NCI-H748 (cell line): ENCODE results near the gene CCDC175.

Experiments used
- DNase-seq: peaks from one replicate; lab custom pipeline; 2025; ENCODE audit not compliant: unreplicated experiment; lab: John Stamatoyannopoulos, UW

Gene CCDC175

DNA sequence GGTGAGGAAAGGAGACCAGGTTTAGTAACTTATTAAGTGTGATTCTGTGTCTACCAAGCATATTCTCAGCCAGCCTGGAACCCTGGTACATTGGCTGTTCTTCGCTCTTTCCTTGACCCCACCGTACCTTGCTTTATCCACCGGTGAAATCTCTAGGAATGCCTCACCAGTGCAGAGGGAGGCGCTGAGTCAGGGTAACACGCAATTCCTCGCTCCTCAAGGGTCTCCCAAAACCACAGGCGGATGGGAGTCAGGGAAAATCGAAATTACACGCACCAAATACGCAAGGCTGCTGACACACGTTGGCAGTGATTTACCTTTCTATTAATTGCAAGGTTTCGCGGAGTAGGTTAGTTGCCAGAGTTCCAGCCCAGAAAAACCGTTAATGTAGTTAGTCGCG, 93.2 kb downstream of the CCDC175 start:
- peak; percentile 38 for DNase-seq

DNA sequence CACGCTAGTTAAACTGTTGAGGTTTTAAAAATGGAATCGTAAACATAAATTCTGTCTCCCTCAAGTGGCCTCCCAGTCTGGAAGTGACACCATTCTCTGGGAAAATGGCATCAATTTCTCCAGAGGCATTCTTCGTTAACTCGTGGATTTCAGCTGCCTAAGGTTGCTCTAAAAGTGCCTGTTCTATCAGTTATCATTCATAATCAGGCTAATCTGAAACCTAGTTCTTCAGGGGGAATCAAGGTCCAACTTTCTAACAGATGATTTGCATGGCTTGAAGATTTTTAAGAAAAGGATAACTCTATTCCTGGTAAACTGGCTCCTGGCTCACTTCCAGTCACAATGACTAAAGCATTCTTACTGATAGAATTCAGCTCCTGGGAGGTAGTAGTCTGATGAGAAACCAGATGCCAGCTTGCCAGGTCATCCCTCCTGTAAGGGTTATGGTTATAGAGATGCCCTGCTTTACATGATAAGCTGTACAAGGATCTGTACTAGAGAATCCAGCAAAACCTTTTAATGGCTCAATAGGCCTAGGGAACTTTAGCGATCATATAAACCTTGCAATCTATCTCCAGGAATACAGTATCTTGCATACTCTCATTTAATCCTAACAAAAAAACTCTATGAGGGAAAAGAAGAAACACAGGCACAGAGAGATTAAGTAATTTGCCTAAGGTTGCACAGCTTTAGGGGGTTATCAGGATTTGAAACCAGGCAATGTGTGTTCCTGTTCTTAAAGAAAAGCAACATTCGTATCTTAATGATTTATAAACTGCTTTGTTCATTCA, 93.9 kb downstream of the CCDC175 start:
- DNase-seq: no peak

DNA sequence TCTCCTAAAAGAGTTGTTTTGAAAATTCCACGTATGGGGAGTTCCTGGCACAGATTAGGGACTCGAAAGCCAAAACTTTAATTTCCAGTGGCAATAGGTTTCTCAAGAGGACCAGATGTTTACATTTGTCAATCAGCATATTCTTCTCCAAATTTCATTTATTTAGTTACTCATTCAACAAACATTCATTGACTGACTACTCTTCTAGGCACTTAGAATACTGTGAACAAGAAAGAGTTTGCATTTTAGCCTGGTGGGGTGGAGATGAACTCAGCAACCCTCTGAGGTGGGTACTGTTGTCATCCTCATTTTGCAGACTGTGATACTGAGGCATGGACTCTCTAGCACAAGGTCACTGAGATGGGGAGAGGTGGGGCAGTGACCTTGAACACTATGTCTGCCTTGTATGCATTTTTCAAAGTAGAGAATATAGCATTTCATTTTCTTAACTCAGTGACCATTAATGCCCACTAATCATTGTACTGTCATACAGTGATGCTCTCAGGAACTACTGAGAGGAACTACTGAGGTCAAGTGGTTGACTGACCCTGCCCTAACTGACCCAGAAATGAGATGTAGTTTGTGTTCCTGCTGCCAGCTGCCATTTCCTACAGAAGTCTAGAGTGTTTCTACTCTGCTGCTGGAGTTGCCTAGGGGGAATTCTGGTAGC, 94.6 kb downstream of the CCDC175 start:
- no peak for DNase-seq

DNA sequence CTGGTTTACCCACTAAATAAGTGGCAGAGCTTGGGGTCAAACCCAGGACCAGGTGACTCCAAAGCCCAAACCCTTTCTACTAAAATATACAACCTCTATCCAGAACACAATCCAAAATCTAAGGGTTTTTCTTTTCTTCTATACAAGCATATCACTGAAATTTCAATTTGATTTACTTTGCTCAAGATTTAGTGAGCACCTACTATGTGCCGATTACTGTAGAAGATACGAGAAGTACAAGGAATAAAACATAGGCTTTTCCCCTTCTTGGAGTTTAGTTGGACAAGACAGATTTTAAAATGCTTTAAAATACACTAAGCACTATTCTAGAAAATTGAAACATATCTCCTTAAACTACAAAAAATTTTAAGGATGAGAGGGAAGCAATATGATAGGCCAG, 95.2 kb downstream of the CCDC175 start:
- DNase-seq: no peak

DNA sequence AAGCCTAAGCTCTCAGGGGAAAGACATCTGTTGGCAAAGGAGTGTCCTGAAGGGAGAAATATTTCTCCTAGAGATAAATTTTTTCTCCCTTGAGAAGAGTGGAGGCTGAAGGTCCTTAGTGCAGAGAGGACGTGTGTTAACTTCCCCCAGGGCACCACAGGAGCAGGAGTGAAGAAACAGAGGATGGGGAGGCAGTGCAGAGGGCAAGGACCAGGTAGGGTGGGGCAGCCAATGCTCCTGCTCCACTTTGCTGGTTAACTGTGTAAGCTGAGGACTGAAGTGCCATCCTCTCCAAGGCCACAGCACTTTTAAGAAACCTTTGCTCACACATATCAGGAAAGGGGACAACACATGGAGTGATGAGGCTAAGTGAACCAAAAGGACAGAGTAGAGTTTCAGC, 96.4 kb downstream of the CCDC175 start:
- no peak for DNase-seq

DNA sequence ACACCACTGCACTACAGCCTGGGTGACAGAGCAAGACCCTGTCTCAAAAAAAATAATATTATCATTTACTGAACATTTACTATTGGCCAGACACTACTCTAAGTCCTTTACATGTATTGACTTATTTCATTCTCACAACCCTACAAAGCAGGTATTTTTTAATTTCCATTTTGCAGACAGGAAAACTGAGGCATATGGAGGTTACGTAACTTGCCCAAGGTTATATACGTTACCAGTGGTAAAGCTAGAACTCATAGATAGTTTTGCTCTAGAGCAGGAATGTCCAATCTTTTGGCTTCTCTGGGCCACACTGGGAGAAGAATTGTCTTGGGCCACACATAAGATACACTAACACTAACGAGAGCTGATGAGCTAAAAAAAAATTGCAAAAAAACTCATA, 98.1 kb downstream of the CCDC175 start:
- no peak for DNase-seq

DNA sequence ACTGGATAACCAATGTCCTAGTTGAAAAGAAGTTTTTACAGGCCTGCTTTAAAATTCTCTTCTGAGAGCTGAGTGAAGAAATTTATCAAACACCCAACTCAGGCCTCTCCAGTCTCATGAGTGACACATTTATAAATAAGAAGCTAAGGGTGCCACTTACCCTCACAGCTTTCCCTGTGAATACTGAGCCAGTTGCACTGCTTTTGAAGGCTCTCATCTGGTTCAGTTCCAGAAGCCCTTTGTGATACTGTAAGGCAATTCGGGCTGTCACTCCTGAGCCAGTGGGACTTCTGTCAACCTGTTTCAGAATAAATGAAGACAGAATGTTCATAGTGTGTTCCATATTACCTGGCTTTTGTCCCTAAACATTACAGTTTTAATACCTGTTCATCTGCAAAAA, 100.9 kb downstream of the CCDC175 start:
- no peak for DNase-seq

DNA sequence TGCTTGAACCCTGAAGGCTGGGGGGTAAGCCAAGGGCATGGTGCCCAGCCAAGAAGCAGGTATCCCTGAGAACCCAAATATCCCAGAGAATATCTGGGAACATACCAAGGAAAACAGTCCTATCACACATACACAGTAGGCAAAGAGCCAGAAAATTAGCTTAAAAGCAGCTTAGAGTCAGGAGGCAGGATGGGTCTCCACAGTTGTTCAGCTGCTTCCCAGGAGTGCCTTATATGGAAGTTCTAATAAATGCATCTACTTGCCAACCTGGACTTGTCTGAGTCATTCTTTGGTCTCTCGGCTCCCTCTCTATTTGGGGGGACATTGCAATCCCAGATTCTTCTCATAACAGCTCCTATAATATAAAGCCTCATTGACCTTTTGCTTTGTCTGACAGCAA, 102.4 kb downstream of the CCDC175 start:
- DNase-seq: no peak

DNA sequence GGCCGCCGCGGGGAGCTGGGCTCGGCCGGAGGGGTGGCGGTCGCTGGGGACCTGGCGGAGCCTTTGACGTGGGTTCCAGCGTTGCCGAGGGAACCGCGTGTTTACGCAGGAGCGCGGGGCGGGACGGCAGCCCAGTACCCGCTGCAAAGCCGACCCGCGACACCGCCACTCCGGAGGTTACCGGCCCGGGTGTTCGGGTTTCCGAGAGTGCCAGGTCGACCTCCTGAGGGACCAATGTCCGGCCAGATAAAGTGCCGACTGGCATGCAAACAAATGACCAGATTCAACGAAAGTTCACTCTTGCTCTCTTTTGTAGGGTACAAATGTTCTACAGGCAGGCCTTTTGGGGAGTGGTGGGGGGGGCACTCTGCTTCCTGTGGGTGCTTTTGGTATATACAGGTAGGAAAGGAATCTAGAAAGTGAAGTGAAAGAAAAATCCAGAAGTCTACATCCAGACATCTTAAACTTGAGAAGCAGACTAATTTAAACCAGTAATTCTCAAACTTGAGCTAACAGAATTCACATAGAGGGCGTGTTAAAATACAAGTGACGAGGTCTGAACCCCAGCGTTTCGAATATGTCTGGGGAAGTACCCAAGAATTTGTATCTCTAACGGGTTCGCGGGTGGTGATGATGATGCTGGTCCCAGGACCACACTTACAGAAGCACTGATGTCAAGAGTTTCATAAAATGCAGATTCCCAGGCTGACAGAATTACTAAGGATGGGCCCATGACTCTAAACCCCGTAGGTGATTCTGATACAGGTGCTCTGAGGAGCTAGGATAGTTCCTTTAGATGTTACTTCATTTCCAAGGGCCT, 111.1 kb downstream of the CCDC175 start, which contains the start of gene GPR135:
Gene GPR135 (minus strand): TSS at position 65 of the 820 bp plus-strand sequence. CDS start 154 bp downstream, outside the sequence.
- peak; percentile 80 for DNase-seq

DNA sequence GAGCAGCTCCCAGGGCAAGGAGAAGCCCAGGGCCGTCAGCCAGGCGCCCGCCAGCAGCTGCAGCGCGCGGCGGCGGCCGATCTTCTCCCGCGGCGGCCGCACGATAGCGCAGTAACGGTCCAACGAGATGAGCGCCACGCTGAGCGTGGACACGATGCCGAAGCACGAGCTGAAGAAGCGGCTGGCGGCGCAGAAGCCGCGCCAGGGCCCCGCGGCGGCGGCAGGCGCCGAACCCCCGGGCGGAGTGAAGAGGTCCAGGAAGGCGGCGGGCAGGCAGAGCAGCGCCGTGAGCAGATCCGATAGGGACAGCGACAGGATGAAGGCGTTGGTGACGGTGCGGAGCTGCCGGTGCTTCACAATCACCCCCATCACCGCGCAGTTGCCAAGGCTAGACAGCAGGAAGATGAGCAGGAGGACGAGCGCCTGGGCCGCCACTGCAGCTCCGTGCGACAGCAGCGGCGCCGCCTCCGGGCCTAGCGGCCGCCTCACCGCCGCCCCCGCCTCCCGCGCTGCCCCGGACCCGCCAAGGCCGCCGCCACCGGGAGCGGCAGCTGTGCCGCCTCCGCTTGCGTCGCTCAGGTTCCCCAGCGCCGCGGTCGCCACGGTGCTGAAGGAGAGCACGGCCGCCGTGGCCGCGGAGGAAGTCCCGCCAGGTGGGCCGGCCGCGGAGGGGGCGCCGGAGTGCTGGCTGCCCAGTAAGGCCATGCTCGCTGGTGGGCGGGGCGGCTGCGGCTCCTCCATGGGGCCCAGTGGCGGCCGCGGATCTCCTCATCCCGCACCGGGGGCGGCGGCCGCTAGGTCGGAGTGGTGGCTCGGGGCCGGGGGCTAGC, 111.9 kb downstream of the CCDC175 start:
- peak; percentile 82 for DNase-seq

DNA sequence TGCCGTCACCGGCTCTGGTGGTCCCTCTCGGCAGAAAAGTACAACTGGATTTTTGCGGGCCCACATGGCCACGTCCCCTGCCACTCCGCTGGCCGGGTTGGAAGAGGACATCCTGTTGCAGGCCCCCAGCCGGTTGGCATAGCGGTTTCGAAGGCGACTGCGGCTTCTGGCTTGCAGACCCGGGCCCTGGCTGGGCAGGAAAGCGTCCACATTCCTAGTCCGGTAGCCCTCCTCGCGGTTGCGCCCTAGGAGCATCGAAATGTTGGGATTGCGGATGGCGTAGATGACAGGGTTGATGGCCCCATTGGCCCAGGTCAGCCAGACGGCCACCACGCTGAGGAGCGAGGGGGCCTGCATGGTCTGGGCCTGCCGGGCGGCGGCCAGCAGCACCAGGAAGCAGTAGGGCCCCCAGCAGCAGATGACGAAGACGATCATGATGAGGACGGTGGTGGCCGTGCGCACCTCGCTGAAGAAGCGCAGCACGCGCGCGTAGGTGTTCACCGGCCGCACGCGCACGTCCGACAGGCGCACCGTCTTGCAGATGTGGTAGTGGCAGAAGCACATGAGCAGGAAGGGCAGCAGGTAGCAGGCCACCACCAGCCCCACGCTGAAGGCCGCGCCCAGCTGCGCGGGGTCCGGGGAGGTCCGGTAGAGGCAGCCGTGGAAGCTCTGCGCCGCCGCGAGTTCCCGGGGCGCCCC, 112.7 kb downstream of the CCDC175 start:
- DNase-seq: peak; percentile 69

DNA sequence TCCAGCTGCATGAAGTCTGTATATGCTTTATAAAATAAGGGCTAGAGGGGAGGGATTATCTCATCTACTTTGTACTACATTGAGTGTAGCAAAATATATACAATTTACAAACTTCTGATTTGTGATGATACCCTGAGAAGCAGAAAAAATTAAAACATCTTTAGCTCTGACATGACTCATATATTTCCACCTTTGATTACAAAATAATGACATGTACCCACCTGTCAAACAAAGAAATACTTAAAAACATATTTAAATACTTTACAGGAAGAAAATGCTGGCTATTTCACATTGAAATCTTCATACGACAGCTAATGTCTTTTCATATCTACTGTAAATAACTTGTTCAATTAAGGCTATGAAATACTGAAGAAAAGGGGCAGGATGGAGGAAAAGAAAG, 114.7 kb downstream of the CCDC175 start:
- DNase-seq: no peak

DNA sequence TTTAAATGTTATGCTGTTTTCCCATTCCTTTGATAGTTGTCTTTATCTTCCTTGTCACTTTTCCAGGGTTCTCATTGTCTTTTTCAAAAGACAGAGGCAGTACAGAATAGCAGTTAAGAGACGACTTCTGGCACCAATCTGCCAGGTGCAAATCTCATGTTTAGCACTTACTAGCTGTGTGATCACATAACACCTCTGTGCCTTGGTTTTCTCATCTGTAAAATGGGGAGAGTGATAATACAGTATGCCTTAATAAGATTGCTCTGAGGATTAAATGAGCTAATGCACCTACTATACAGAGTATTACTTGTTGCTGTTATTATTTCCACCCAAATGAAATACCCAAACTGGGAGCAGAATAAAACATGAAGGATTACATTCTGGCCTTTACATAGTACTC, 116.2 kb downstream of the CCDC175 start:
- DNase-seq: no peak

DNA sequence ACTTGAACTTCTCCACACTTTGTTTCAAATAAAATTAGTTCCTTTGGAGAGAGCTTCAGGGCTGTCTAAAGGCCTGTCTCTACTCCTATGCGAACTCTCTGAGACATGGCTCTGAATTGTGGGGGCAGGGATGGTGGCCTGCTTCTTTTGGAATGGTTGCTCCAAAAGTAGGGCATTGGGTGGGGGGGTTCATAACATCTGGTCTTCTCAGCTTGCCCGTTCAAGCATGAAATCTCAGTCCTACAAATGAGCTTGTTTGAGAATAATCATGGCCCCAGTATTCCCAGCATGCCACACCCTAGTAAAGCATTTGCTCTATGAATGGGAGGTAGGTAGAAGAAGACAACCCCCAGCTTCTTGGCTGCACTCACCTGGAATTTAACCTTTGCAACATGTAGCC, 118.1 kb downstream of the CCDC175 start:
- DNase-seq: no peak

DNA sequence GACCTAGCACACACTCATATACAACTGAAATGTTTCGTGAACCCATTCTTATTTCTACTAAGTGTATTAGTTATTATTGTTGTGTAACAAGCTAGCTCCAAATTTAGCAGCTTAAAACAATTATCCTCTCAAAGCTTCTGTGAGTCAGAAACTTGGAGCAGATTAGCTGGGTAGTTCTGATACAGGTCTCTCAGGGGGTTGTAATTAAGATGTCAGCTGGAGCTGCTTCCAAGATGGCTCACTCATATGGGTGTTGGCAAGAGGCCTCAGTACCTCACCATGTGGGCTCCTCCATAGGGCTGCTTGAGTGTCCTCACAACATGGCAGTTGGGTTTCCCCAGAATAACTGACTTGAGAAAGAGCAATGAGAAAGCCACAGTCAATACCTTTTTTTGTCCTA, 121.2 kb downstream of the CCDC175 start:
- no peak for DNase-seq
